Endodermal cell (in vitro differentiated cells): ENCODE measurements around the gene BBX. TPM values are rescaled to one million over a fixed set of nuclear protein-coding genes. Genes with fewer than 3 reads are reported as not detected.

Experiments used
- DNase-seq: peaks from one replicate; pipeline ENCODE4 v3.0.0-alpha.2; 2017
- H3K27ac ChIP-seq: 2 replicates; pipeline ENCODE4 v1.5.1; 2013; ENCODE audit warnings: mild to moderate bottlenecking, low read depth, low read length, moderate library complexity
- H3K27me3 ChIP-seq: 2 replicates; pipeline ENCODE4 v1.6.1; 2013; ENCODE audit warnings: mild to moderate bottlenecking, low read length, moderate library complexity; ENCODE audit not compliant: insufficient read depth, control insufficient read depth, poor library complexity, severe bottlenecking
- H3K36me3 ChIP-seq: 2 replicates; pipeline ENCODE4 v1.7.0; 2013; ENCODE audit warnings: mild to moderate bottlenecking, low read length, moderate library complexity; ENCODE audit not compliant: control insufficient read depth, insufficient read depth
- H3K4me1 ChIP-seq: one replicate; pipeline ENCODE4 v1.7.0; 2013; ENCODE audit warnings: low read length; ENCODE audit not compliant: control insufficient read depth, insufficient read depth
- H3K4me3 ChIP-seq: 2 replicates; pipeline ENCODE4 v1.5.1; 2013; ENCODE audit warnings: mild to moderate bottlenecking, low read length, moderate library complexity
- H3K9ac ChIP-seq: 2 replicates; pipeline ENCODE4 v1.6.1; 2013; ENCODE audit warnings: mild to moderate bottlenecking, low read length, moderate library complexity; ENCODE audit not compliant: poor library complexity, severe bottlenecking; ENCODE audit errors: extremely low read depth
- H3K9me3 ChIP-seq: 2 replicates; pipeline ENCODE4 v1.6.1; 2013; ENCODE audit warnings: mild to moderate bottlenecking, low read length, moderate library complexity; ENCODE audit not compliant: control insufficient read depth
- H3K27ac Mint-ChIP-seq: 2 replicates; pipeline ENCODE4 v1.8.0; 2020; ENCODE audit warnings: mixed read lengths
- H3K27me3 Mint-ChIP-seq: 2 replicates; pipeline ENCODE4 v1.8.0; 2021; ENCODE audit warnings: mild to moderate bottlenecking, mixed read lengths; ENCODE audit not compliant: insufficient read depth
- H3K36me3 Mint-ChIP-seq: 2 replicates; pipeline ENCODE4 v1.8.0; 2020; ENCODE audit warnings: low read depth, mixed read lengths
- H3K4me1 Mint-ChIP-seq: 2 replicates; pipeline ENCODE4 v1.8.0; 2020; ENCODE audit warnings: mixed read lengths
- H3K4me3 Mint-ChIP-seq: 2 replicates; pipeline ENCODE4 v1.8.0; 2020; ENCODE audit warnings: mild to moderate bottlenecking, moderate library complexity, mixed read lengths
- H3K9me3 Mint-ChIP-seq: 2 replicates; pipeline ENCODE4 v1.8.0; 2020; ENCODE audit warnings: mild to moderate bottlenecking, mixed read lengths
- WGBS, 2 experiments: methylation state at CpG; one replicate each; pipeline versions ENCODE4 v1.1.5 to v1.1.7; 2013; ENCODE audit warnings: missing lambda C conversion rate in 2 of 2, mixed read lengths in 1 of 2; ENCODE audit not compliant: insufficient coverage in 1 of 2, insufficient read length in 1 of 2; 5-methylcytosine and 5-hydroxymethylcytosine counted together
- total RNA-seq, 2 donors: library from RNA; stranded (reverse); fragmentation: NEBNext Ultra II Directional in 1 of 2; extraction: Animal tissue kit (Norgen Biotek cat#: 25700) in 1 of 2; gene quantifications; 2 replicates in 1 of 2; 3 replicates in 1 of 2; pipeline ENCODE4 v1.2.1, GENCODE V29; 2021
- TF ChIP-seq, protein P1 (sequence below): fragments of 200-600 bp; sonication (generic); conservative IDR thresholded peaks from 2 replicates; pipeline ENCODE4 v1.5.0; 2021; ENCODE audit warnings: antibody characterized with exemption, mild to moderate bottlenecking

BBX gene
- total RNA-seq, 2 donors from 2014 or later, result 34.2 to 41.2 TPM

DNA sequence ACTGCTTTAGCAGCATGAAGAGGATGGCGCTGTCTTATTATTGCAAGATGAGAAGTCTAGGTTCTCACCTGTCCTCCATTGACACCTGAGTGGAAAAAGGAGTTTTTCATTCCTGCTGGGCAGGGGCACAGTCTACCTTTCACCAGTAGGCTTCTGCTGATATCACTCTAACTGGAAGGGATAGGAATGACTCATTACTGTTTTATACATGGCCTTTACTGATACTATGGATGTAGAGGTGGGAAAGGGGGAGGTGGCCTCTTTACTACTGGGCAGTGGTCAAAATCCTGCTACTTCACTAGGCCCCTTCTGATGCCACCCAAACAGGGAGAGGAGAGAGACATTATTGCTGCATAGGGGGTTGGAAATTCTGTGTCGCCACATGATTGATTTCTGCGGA is 97.8 kb downstream of the BBX start:
- WGBS, 2 experiments, result 77 to 100% methylated on average over 1 to 3 of the region's 3 CpGs
- Mint-ChIP-seq H3K9me3 (no peaks in the 10 kb centered on the region), H3K27me3 (no peaks in the 10 kb centered on the region), H3K36me3 (no peaks in the 10 kb centered on the region), H3K27ac (no peak overlapping the region), H3K4me3 (no peak overlapping the region), H3K4me1 (peaks cover 24% of the 10 kb centered on the region)
- H3K9ac ChIP-seq, result no peak overlapping the region
- no peak overlapping the region for H3K4me3 ChIP-seq
- H3K4me1 ChIP-seq, result no peaks in the 10 kb centered on the region
- TF ChIP-seq, protein P1, sequence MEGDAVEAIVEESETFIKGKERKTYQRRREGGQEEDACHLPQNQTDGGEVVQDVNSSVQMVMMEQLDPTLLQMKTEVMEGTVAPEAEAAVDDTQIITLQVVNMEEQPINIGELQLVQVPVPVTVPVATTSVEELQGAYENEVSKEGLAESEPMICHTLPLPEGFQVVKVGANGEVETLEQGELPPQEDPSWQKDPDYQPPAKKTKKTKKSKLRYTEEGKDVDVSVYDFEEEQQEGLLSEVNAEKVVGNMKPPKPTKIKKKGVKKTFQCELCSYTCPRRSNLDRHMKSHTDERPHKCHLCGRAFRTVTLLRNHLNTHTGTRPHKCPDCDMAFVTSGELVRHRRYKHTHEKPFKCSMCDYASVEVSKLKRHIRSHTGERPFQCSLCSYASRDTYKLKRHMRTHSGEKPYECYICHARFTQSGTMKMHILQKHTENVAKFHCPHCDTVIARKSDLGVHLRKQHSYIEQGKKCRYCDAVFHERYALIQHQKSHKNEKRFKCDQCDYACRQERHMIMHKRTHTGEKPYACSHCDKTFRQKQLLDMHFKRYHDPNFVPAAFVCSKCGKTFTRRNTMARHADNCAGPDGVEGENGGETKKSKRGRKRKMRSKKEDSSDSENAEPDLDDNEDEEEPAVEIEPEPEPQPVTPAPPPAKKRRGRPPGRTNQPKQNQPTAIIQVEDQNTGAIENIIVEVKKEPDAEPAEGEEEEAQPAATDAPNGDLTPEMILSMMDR, result no peak
- DNase-seq, result no peak
- no peaks in the 10 kb centered on the region for H3K27me3 ChIP-seq
- H3K27ac ChIP-seq, result no peak overlapping the region
- H3K36me3 ChIP-seq, result no peaks in the 10 kb centered on the region
- H3K9me3 ChIP-seq, result no peaks in the 10 kb centered on the region

DNA sequence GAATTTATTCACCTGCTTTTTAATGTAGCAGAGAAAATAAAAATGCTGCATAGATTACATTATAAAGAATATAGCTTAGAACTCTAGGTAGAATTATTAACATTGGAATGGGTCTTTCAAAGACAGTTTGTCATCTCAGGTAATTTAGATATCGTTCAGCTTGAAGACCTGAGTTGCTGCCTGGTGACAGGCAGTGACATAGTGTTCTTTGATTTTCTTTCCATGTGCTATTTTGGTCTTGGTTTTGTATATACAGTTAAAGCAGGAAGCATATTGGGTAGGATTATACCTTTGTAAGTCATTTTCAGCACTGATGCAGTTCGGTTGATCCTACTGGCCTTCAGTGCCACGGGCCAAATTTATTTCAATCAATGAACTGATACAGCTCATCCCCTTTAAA is 98.7 kb downstream of the BBX start:
- DNase-seq, result no peak
- Histone ChIP-seq H3K4me3 (no peak overlapping the region), H3K27me3 (no peaks in the 10 kb centered on the region), H3K4me1 (no peaks in the 10 kb centered on the region), H3K9ac (no peak overlapping the region), H3K27ac (no peak overlapping the region), H3K9me3 (no peaks in the 10 kb centered on the region), H3K36me3 (no peaks in the 10 kb centered on the region)
- H3K4me1 Mint-ChIP-seq, result peaks cover 24% of the 10 kb centered on the region
- H3K27me3 Mint-ChIP-seq, result no peaks in the 10 kb centered on the region
- H3K9me3 Mint-ChIP-seq, result no peaks in the 10 kb centered on the region
- no peaks in the 10 kb centered on the region for H3K36me3 Mint-ChIP-seq
- H3K4me3 Mint-ChIP-seq, result no peak overlapping the region
- 93 to 100% methylated on average over 1 to 3 of the region's 3 CpGs for WGBS, 2 experiments
- H3K27ac Mint-ChIP-seq, result no peak overlapping the region
- TF ChIP-seq, protein P1, result no peak

DNA sequence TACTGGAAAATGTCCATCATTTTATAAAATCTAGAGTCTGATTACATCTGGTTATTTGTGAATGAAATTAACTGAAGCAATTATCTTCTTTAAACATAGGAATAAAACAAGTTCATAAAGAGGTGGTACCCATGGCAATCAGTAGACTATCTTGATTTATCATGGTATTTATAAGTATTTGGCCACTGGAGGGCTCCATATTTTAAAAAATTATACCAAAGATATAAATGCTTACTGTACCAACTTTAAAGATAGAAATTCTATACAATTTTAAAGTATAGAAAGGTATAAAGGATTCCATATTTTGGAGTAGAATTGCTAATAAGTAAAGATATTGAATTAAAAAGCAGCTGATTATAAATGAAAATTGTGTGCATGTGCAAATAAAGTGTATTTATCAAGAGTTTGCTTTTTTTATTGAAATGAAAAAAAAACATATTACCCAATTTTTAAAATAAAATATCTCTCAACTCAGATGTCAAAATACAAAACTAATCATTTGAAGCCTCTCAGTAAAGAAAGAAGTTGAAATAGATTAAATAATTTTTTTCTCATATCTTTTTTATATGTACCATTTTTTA is 105.3 kb downstream of the BBX start:
- TF ChIP-seq, protein P1, result peak; percentile 30
- no peak overlapping the region for H3K4me3 Mint-ChIP-seq
- no peaks in the 10 kb centered on the region for H3K9me3 Mint-ChIP-seq

More for the DNA sequence above, 105.3 kb downstream of the BBX start:
- H3K4me1 Mint-ChIP-seq, result peaks cover 29% of the 10 kb centered on the region
- Histone ChIP-seq H3K27ac (no peak overlapping the region), H3K4me1 (no peaks in the 10 kb centered on the region), H3K36me3 (no peaks in the 10 kb centered on the region), H3K27me3 (no peaks in the 10 kb centered on the region), H3K9me3 (no peaks in the 10 kb centered on the region), H3K9ac (no peak overlapping the region), H3K4me3 (no peak overlapping the region)
- no peak for DNase-seq
- H3K27ac Mint-ChIP-seq, result no peak overlapping the region
- no peaks in the 10 kb centered on the region for H3K36me3 Mint-ChIP-seq
- no peaks in the 10 kb centered on the region for H3K27me3 Mint-ChIP-seq
